ENCODE results near the gene PANK1.

DNA sequence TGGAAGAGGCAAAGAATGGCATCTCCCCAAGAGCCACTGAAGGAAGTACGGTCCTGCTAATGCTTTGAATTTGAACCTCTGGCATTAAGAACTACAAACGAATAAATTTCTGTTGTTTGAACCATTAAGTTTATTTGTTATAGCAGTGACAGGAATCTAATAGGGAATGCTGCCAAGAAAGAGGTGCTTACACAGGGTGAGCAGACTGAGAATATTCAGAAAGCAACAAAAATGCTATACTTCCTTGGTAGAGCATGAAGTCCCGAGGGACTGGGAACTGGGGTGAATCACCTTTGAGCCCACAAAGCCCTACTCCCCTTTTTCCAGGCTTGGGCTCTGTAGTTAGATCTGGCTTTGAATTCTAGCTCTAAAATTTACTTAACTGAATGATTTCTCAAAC, 45.0 kb downstream of the PANK1 start:
- no peak for TF ChIP-seq POLR2A (IDR thresholded peaks at IDR 0.05; ENCODE audit: extremely low read depth, insufficient read length)
- TF ChIP-seq, protein P1, sequence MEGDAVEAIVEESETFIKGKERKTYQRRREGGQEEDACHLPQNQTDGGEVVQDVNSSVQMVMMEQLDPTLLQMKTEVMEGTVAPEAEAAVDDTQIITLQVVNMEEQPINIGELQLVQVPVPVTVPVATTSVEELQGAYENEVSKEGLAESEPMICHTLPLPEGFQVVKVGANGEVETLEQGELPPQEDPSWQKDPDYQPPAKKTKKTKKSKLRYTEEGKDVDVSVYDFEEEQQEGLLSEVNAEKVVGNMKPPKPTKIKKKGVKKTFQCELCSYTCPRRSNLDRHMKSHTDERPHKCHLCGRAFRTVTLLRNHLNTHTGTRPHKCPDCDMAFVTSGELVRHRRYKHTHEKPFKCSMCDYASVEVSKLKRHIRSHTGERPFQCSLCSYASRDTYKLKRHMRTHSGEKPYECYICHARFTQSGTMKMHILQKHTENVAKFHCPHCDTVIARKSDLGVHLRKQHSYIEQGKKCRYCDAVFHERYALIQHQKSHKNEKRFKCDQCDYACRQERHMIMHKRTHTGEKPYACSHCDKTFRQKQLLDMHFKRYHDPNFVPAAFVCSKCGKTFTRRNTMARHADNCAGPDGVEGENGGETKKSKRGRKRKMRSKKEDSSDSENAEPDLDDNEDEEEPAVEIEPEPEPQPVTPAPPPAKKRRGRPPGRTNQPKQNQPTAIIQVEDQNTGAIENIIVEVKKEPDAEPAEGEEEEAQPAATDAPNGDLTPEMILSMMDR (IDR thresholded peaks at IDR 0.05; ENCODE audit: low read depth, low read length): no peak
